HepG2 (cell line): ENCODE data around the gene TAAR9. TPM values are rescaled to one million over a fixed set of nuclear protein-coding genes. Genes with fewer than 3 reads are reported as not detected.

Experiments used
- ATAC-seq: fragments of 200-7000 bp; cut with Tn5 transposase; 3 replicates; pipeline ENCODE4 v1.9.1; 2020; ENCODE audit warnings: mild to moderate bottlenecking, moderate library complexity
- BruUV-seq: library from RNA; stranded (reverse); fragments of 400-500 nt; replicated peaks from 2 replicates; lab custom pipeline; 2021; lab: Mats Ljungman, UMichigan
- CTCF ChIA-PET: fragments of 300-600 bp; formaldehyde crosslinking; extraction: SDS; loops from one replicate; lab custom pipeline; 2021; ENCODE audit warnings: low total read pairs, inconsistent platforms, low intra/inter-chr PET ratio; lab: Yijun Ruan, JAX
- POLR2A ChIA-PET: fragments of 350-600 bp; sonication (Branson Sonifier 250); formaldehyde crosslinking; loops from one replicate; lab custom pipeline; 2020; ENCODE audit warnings: antibody characterized with exemption, inconsistent platforms; lab: Yijun Ruan, JAX
- DNase-seq: peaks from one replicate; pipeline ENCODE4 v3.0.0-alpha.2; 2015; ENCODE audit warnings: low spot score
- FAIRE-seq: peaks from 3 replicates; lab custom pipeline; 2011; peaks lifted over from hg19 to GRCh38; lab: Jason Lieb, UNC
- H2AFZ ChIP-seq: one replicate; pipeline ENCODE4 v1.6.1; 2011; ENCODE audit warnings: low read length, inconsistent platforms
- H3K27ac ChIP-seq: fragments of 300-600 bp; 3 replicates; pipeline ENCODE4 v1.8.0; 2011; ENCODE audit warnings: mixed run types, mild to moderate bottlenecking, mixed read lengths, low read length, inconsistent platforms; ENCODE audit not compliant: insufficient read depth; ENCODE audit errors: extremely low read length
- H3K27me3 ChIP-seq, 2 experiments: fragments of 200-600 bp in 1 of 2; 2 replicates in 1 of 2; 3 replicates in 1 of 2; pipeline versions ENCODE4 v1.6.0 to v1.8.0; 2011; ENCODE audit warnings: low read length in 2 of 2, mild to moderate bottlenecking in 2 of 2, moderate library complexity in 2 of 2, inconsistent platforms in 1 of 2; ENCODE audit not compliant: insufficient read depth in 2 of 2, control insufficient read depth in 1 of 2
- H3K36me3 ChIP-seq, 2 experiments: fragments of 200-600 bp in 1 of 2; replicated peaks in 1 of 2; 2 replicates in 1 of 2; 3 replicates in 1 of 2; pipeline versions ENCODE4 v1.5.1 to v1.8.0; 2011; ENCODE audit warnings: low read length in 2 of 2, inconsistent platforms in 1 of 2; ENCODE audit not compliant: insufficient read depth in 2 of 2, control insufficient read depth in 1 of 2
- H3K4me1 ChIP-seq: 2 replicates; pipeline ENCODE4 v1.5.1; 2012; ENCODE audit warnings: low read length, inconsistent platforms; ENCODE audit not compliant: insufficient read depth
- H3K4me2 ChIP-seq: 2 replicates; pipeline ENCODE4 v1.6.0; 2011; ENCODE audit warnings: low read depth, low read length, inconsistent platforms
- H3K4me3 ChIP-seq, 3 experiments: fragments of 200-600 bp in 1 of 3; sonication (generic), shearing (Covaris generic) in 1 of 3; replicated peaks in 1 of 3; 2 replicates each; pipeline ENCODE4 v1.5.1; 2011 to 2016; ENCODE audit warnings: low read length in 3 of 3, inconsistent platforms in 2 of 3, low read depth in 2 of 3, mild to moderate bottlenecking in 2 of 3, control low read depth in 1 of 3, mixed read lengths in 1 of 3; ENCODE audit not compliant: insufficient read depth in 1 of 3
- H3K79me2 ChIP-seq: one replicate; pipeline ENCODE4 v1.6.1; 2011; ENCODE audit warnings: low read length, inconsistent platforms; ENCODE audit not compliant: insufficient read depth
- H3K9ac ChIP-seq: 2 replicates; pipeline ENCODE4 v1.6.0; 2011; ENCODE audit warnings: mild to moderate bottlenecking, low read depth, low read length, inconsistent platforms; ENCODE audit not compliant: insufficient read depth
- H3K9me3 ChIP-seq: 2 replicates; pipeline ENCODE4 v1.5.1; 2012; ENCODE audit warnings: mild to moderate bottlenecking, low read length
- H4K20me1 ChIP-seq: 2 replicates; pipeline ENCODE4 v1.6.0; 2011; ENCODE audit warnings: inconsistent platforms, mild to moderate bottlenecking, low read length, moderate library complexity; ENCODE audit not compliant: insufficient read depth
- MIER2 ChIP-seq: IDR thresholded peaks from 2 replicates; pipeline ENCODE4 v1.6.1; 2016; ENCODE audit warnings: missing biosample characterization, missing genetic modification reagents
- MYC ChIP-seq: sonication (generic); formaldehyde crosslinking; IDR thresholded peaks from 2 replicates; pipeline ENCODE4 v1.9.0; 2021; ENCODE audit warnings: missing genetic modification reagents, borderline replicate concordance
- NKX3-1 ChIP-seq: sonication (generic); formaldehyde crosslinking; IDR thresholded peaks from 2 replicates; pipeline ENCODE4 v1.5.0; 2020; ENCODE audit warnings: missing genetic modification reagents
- SMC3 ChIP-seq: IDR thresholded peaks from 2 replicates; pipeline ENCODE4 v1.6.1; 2011; ENCODE audit warnings: low read length, improper control_type of control experiment
- TBX3 ChIP-seq: fragments of 450-650 bp; IDR thresholded peaks from 2 replicates; pipeline ENCODE4 v1.6.1; 2017; ENCODE audit warnings: antibody characterized with exemption, mild to moderate bottlenecking, inconsistent platforms, borderline replicate concordance
- ZFP62 ChIP-seq: sonication (generic); formaldehyde crosslinking; IDR thresholded peaks from 2 replicates; pipeline ENCODE4 v1.4.0; 2020; ENCODE audit warnings: missing genetic modification reagents
- ZIK1 ChIP-seq: sonication (generic); formaldehyde crosslinking; IDR thresholded peaks from 2 replicates; pipeline ENCODE4 v1.5.0; 2020; ENCODE audit warnings: mild to moderate bottlenecking, low read depth, missing genetic modification reagents, borderline replicate concordance
- ZNF3 ChIP-seq: IDR thresholded peaks from 2 replicates; pipeline ENCODE4 v1.7.0; 2017; ENCODE audit warnings: inconsistent platforms
- ZSCAN22 ChIP-seq: sonication (generic); formaldehyde crosslinking; IDR thresholded peaks from 2 replicates; pipeline ENCODE4 v1.4.0; 2020; ENCODE audit warnings: mild to moderate bottlenecking, missing genetic modification reagents
- WGBS: methylation state at CpG from one replicate; pipeline ENCODE4 v1.1.6; 2017; ENCODE audit warnings: low lambda C conversion rate; 5-methylcytosine and 5-hydroxymethylcytosine counted together
- in situ Hi-C: cut with HindIII; loops from 2 replicates; pipeline ENCODE4 v1.10.0; 2017; ENCODE audit warnings: low pct_unique_long_range_greater_than_20kb; ENCODE audit not compliant: extremely low pct_ligation_motif_present
- intact Hi-C: fragments of 100-400 bp; cut with micrococcal nuclease; formaldehyde crosslinking; loops from one replicate; pipeline ENCODE4 v1.10.0; 2022; ENCODE audit not compliant: unreplicated experiment
- polyA plus RNA-seq, 8 experiments: library from polyadenylated mRNA; depleted of rRNA in 3 of 8; stranded (reverse) in 7 of 8; unstranded in 1 of 8; fragments of >200 nt; fragmentation: Illumina TruSeq in 4 of 8; extraction: Trizol in 4 of 8; gene quantifications; 2 replicates each; pipeline versions ENCODE4 v1.2.1 to v1.2.3, GENCODE V29; 2011 to 2016; ENCODE audit warnings: low read depth in 4 of 8, missing spikeins in 1 of 8, mixed read lengths in 1 of 8; ENCODE audit not compliant: insufficient read depth in 1 of 8
- total RNA-seq, 5 experiments: library from RNA; depleted of rRNA; stranded (reverse); fragments of >200 nt; fragmentation: Illumina TruSeq; extraction: Trizol; gene quantifications; 2 replicates each; pipeline ENCODE4 v1.2.3, GENCODE V29; 2016; ENCODE audit warnings: low read depth in 1 of 5

Gene TAAR9
- total and polyA plus RNA-seq, 2 of the 13 experiments (the other 11 are each of a cell fraction or from before 2014, with no cell fraction given) = 0.07 TPM; not detected in 1

DNA sequence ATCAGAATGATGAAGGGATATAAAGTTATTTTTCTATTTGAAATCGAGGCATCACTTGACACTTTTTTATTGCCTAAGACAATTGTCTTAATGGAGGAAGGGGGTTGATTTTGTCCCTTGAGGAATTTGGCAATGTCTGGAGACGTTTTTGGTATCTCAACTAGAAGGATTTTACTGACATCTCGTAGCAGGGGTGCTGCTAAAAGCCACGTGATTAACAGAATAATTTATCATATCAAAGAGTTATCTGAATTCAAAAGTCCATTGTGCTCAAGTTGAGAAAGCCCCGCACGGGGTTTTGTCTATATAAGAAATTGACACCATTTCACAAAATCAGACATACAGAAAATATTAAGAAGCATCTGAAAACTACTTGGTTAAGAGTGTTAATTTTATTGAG, 30.5 kb downstream of the TAAR9 start (continued):
- no peak for TF ChIP-seq ZFP62 (CRISPR knock-in tag)
- TF ChIP-seq MIER2 (CRISPR knock-in tag) = no peak
- no peak for TF ChIP-seq SMC3
- TF ChIP-seq, all 625 proteins: peak for 0

DNA sequence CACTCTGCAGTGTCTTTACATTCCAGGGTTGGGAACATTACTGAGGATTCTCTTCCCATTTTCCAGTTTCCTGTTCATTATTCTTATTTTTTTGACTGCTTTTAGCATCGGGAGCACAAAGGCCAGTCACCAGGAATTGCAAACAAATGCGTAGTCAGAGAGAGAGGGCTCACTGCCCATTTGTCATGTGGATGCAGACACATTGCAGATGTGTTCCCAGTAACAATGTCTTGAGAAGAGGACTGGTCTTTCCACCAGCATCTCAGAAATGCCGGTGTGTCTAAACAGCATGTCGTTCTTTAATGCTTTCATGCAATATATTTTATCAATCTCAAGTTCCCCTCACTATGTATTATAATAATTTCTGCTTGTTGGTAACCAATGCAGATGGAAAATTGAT, 31.1 kb downstream of the TAAR9 start:
- TF ChIP-seq MYC (CRISPR knock-in tag) (no peak), TBX3 (no peak), ZIK1 (CRISPR knock-in tag) (no peak), ZNF3 (CRISPR knock-in tag) (no peak), NKX3-1 (no peak), ZSCAN22 (CRISPR knock-in tag) (no peak)
- TF ChIP-seq, all 625 proteins: peak for 0
- H3K27me3 ChIP-seq = no peaks in the 10 kb centered on the region; a peak in 1 of 5 replicates
- DNase-seq = no peak
- ChIA-PET CTCF (no interaction called here), POLR2A (no interaction called here)
- no peaks in the 10 kb centered on the region for H3K79me2 ChIP-seq
- H3K36me3 ChIP-seq = no peaks in the 10 kb centered on the region
- in situ Hi-C loops = no loop called here
- no peak overlapping the region for H3K4me3 ChIP-seq
- no peak overlapping the region for H3K9ac ChIP-seq
- ATAC-seq = no peak
- no peaks in the 10 kb centered on the region for H3K4me1 ChIP-seq
- intact Hi-C loops = no loop called here
- BruUV-seq = no TSS peak
- no peak overlapping the region for H3K4me2 ChIP-seq
- FAIRE-seq = no peak
- H3K9me3 ChIP-seq = no peaks in the 10 kb centered on the region
- H4K20me1 ChIP-seq = no peaks in the 10 kb centered on the region; the same call in 1 of the 2 replicates
- 41% methylated on average over 4 of the region's 4 CpGs for WGBS
- H2AFZ ChIP-seq = no peak overlapping the region
- H3K27ac ChIP-seq = no peak overlapping the region
